ENCODE data around the gene TOP3B.

DNA sequence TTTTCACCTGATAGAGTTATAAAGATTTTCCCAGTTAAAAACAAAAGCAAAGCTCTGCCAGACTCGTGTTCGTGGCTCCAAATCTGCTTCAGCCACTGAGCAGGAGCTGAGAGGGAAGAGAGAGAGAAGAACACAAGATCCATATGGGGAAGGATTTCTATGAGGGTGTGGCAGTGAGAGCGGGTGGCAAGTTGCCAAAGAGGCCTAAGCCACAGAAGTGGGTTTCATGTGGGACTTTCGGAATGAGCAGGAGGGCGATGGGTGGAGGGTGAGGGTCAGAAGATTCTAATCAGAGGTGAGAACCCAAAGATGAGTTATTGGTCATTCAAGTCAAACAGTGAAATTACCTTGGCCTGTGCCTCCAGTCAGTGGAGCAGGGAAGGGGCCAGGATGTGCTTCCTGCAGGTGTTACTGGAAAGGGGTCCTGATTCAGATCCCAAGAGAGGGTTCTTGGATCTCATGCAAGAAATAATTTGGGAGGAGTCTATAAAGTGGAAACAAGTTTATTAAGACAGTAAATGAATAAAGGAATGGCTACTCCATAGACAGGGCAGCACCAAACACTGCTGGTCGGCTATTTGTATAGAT is 40.5 kb upstream of the TOP3B start:
- TF ChIP-seq GATA2 (IDR thresholded peaks at IDR 0.05; ENCODE audit: low read depth, low read length) (no peak), GATA3 (IDR thresholded peaks at IDR 0.05; ENCODE audit: low read depth, low read length) (no peak)
